ENCODE results near the gene PTPN21. TPM values are rescaled to one million over a fixed set of nuclear protein-coding genes. Genes with fewer than 3 reads are reported as not detected.

The PTPN21 gene
- total and polyA plus RNA-seq, 2 of the 13 experiments (the other 11 are each of a cell fraction or from before 2014, with no cell fraction given): 2.0 to 3.7 TPM

DNA sequence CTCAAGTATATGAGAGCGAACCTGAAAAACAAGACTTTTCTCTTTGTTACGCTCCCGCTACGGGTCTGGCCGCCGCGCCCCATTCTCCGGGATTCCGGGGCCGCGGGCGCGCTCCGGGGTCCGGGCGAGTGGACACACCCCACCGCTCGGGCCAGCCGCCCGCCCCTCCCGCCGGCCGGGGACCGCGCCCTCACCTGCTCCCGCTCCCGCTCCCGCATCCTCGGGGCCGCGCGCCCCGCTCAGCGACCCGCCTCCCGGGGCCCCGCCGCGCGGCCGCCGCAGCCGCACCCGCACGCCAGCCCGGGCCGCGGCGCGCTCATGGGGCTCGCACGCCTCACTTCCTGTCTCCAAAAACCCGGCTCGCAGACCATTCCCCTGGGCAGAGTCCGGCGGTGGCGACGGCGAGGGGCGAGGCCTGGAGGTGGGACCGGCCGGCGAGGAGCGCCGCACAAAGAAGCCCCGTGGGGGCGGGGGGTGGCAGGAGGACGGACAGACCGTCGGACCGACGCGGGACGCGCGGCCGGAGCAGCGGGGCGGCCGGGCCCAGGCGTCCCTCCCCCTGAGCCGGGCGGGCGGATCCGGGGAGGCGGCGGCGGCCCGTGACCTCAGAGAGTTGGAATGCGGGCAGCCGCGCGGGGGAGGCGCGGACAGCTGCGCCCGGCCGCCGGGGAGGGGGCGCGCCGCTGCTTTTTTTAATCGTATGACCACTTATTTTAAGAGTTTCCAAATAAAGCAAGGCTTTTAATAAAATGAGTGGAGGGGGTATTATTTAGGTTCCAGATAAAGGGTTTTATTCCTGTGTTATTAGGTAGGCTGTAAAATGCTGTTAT lies at the start of gene PTPN21 (continued):
- TF ChIP-seq, protein P1, sequence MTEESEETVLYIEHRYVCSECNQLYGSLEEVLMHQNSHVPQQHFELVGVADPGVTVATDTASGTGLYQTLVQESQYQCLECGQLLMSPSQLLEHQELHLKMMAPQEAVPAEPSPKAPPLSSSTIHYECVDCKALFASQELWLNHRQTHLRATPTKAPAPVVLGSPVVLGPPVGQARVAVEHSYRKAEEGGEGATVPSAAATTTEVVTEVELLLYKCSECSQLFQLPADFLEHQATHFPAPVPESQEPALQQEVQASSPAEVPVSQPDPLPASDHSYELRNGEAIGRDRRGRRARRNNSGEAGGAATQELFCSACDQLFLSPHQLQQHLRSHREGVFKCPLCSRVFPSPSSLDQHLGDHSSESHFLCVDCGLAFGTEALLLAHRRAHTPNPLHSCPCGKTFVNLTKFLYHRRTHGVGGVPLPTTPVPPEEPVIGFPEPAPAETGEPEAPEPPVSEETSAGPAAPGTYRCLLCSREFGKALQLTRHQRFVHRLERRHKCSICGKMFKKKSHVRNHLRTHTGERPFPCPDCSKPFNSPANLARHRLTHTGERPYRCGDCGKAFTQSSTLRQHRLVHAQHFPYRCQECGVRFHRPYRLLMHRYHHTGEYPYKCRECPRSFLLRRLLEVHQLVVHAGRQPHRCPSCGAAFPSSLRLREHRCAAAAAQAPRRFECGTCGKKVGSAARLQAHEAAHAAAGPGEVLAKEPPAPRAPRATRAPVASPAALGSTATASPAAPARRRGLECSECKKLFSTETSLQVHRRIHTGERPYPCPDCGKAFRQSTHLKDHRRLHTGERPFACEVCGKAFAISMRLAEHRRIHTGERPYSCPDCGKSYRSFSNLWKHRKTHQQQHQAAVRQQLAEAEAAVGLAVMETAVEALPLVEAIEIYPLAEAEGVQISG (CRISPR knock-in tag; IDR thresholded peaks at IDR 0.05): peak; percentile 44; the same call in 1 of the 2 replicates
- TF ChIP-seq ZNF777 (CRISPR knock-in tag; IDR thresholded peaks at IDR 0.05) (peak; percentile 93), NCOA5 (CRISPR knock-in tag; IDR thresholded peaks at IDR 0.05) (no peak), MXI1 (IDR thresholded peaks at IDR 0.05; ENCODE audit: borderline replicate concordance, low read depth, low read length) (0 out of 3 replicates have a peak, but pooled peaks have one; percentile 14), KDM5B (CRISPR knock-in tag; IDR thresholded peaks at IDR 0.05; ENCODE audit: borderline replicate concordance) (peak; percentile 70; the same call in 1 of the 2 replicates), ESRRA (CRISPR knock-in tag; IDR thresholded peaks at IDR 0.05; ENCODE audit: low read depth) (no peak), TBX2 (CRISPR knock-in tag; IDR thresholded peaks at IDR 0.05; ENCODE audit: borderline replicate concordance) (peak; percentile 38; the same call in 1 of the 2 replicates), TEAD2 (CRISPR knock-in tag; IDR thresholded peaks at IDR 0.05) (no peak), HOXA9 (CRISPR knock-in tag; IDR thresholded peaks at IDR 0.05; ENCODE audit: borderline replicate concordance) (no peak)
- TF ChIP-seq, protein P2, sequence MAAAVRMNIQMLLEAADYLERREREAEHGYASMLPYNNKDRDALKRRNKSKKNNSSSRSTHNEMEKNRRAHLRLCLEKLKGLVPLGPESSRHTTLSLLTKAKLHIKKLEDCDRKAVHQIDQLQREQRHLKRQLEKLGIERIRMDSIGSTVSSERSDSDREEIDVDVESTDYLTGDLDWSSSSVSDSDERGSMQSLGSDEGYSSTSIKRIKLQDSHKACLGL (CRISPR knock-in tag; IDR thresholded peaks at IDR 0.05): peak; percentile 64
- TF ChIP-seq, protein P3, sequence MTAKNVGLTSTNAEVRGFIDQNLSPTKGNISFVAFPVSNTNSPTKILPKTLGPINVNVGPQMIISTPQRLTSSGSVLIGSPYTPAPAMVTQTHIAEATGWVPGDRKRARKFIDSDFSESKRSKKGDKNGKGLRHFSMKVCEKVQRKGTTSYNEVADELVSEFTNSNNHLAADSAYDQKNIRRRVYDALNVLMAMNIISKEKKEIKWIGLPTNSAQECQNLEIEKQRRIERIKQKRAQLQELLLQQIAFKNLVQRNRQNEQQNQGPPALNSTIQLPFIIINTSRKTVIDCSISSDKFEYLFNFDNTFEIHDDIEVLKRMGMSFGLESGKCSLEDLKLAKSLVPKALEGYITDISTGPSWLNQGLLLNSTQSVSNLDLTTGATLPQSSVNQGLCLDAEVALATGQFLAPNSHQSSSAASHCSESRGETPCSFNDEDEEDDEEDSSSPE (CRISPR knock-in tag; IDR thresholded peaks at IDR 0.05): peak; percentile 24; the same call in 1 of the 2 replicates
- TF ChIP-seq, protein P4, sequence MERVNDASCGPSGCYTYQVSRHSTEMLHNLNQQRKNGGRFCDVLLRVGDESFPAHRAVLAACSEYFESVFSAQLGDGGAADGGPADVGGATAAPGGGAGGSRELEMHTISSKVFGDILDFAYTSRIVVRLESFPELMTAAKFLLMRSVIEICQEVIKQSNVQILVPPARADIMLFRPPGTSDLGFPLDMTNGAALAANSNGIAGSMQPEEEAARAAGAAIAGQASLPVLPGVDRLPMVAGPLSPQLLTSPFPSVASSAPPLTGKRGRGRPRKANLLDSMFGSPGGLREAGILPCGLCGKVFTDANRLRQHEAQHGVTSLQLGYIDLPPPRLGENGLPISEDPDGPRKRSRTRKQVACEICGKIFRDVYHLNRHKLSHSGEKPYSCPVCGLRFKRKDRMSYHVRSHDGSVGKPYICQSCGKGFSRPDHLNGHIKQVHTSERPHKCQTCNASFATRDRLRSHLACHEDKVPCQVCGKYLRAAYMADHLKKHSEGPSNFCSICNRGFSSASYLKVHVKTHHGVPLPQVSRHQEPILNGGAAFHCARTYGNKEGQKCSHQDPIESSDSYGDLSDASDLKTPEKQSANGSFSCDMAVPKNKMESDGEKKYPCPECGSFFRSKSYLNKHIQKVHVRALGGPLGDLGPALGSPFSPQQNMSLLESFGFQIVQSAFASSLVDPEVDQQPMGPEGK (CRISPR knock-in tag; IDR thresholded peaks at IDR 0.05): peak; percentile 91
- TF ChIP-seq, protein P5, sequence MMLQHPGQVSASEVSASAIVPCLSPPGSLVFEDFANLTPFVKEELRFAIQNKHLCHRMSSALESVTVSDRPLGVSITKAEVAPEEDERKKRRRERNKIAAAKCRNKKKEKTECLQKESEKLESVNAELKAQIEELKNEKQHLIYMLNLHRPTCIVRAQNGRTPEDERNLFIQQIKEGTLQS (CRISPR knock-in tag; IDR thresholded peaks at IDR 0.05): peak; percentile 93
- TF ChIP-seq, protein P6, sequence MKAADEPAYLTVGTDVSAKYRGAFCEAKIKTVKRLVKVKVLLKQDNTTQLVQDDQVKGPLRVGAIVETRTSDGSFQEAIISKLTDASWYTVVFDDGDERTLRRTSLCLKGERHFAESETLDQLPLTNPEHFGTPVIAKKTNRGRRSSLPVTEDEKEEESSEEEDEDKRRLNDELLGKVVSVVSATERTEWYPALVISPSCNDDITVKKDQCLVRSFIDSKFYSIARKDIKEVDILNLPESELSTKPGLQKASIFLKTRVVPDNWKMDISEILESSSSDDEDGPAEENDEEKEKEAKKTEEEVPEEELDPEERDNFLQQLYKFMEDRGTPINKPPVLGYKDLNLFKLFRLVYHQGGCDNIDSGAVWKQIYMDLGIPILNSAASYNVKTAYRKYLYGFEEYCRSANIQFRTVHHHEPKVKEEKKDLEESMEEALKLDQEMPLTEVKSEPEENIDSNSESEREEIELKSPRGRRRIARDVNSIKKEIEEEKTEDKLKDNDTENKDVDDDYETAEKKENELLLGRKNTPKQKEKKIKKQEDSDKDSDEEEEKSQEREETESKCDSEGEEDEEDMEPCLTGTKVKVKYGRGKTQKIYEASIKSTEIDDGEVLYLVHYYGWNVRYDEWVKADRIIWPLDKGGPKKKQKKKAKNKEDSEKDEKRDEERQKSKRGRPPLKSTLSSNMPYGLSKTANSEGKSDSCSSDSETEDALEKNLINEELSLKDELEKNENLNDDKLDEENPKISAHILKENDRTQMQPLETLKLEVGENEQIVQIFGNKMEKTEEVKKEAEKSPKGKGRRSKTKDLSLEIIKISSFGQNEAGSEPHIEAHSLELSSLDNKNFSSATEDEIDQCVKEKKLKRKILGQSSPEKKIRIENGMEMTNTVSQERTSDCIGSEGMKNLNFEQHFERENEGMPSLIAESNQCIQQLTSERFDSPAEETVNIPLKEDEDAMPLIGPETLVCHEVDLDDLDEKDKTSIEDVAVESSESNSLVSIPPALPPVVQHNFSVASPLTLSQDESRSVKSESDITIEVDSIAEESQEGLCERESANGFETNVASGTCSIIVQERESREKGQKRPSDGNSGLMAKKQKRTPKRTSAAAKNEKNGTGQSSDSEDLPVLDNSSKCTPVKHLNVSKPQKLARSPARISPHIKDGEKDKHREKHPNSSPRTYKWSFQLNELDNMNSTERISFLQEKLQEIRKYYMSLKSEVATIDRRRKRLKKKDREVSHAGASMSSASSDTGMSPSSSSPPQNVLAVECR (CRISPR knock-in tag; IDR thresholded peaks at IDR 0.05; ENCODE audit: borderline replicate concordance): peak; percentile 56; the same call in 1 of the 2 replicates
